Activated CD8-positive, alpha-beta memory T cell treated with anti-CD3 and anti-CD28 coated beads, Interleukin-2, amount 50 U/mL, for 4 hours (primary cell): ENCODE results near the gene SPRR5.

Experiments
- DNase-seq: peaks from one replicate; pipeline ENCODE4 v3.0.0-alpha.2; 2020

Gene SPRR5

GRCh38 chr1:152951711-152952110 is 4.7 kb downstream of the SPRR5 start:
- DNase-seq = no peak

GRCh38 chr1:152953761-152954160 is 6.8 kb downstream of the SPRR5 start:
- no peak for DNase-seq

- no peak for DNase-seq
Measured at GRCh38 chr1:152954436-152954835, 7.4 kb downstream of the SPRR5 start.

- DNase-seq = no peak
Measured at GRCh38 chr1:152957561-152957960, 10.6 kb downstream of the SPRR5 start.

- no peak for DNase-seq
Measured at GRCh38 chr1:152959273-152959672, 12.3 kb downstream of the SPRR5 start.

GRCh38 chr1:152959801-152960451 is 12.9 kb downstream of the SPRR5 start:
- no peak for DNase-seq

GRCh38 chr1:152960452-152961044 is 13.5 kb downstream of the SPRR5 start:
- no peak for DNase-seq

GRCh38 chr1:152961226-152961891 is 14.4 kb downstream of the SPRR5 start:
- DNase-seq = no peak

GRCh38 chr1:152962876-152963415 is 15.9 kb downstream of the SPRR5 start:
- no peak for DNase-seq

GRCh38 chr1:152964536-152964935 is 17.5 kb downstream of the SPRR5 start:
- no peak for DNase-seq

- DNase-seq = no peak
Measured at GRCh38 chr1:152965853-152966252, 18.8 kb downstream of the SPRR5 start.

- no peak for DNase-seq
Measured at GRCh38 chr1:152967201-152967600, 20.2 kb downstream of the SPRR5 start.

GRCh38 chr1:152968248-152968647 is 21.2 kb downstream of the SPRR5 start:
- no peak for DNase-seq

GRCh38 chr1:152969036-152969435 is 22.0 kb downstream of the SPRR5 start:
- no peak for DNase-seq

GRCh38 chr1:152970495-152970894 is 23.5 kb downstream of the SPRR5 start, which contains the start of gene SPRR4:
TSS of gene SPRR4 (plus strand) at chr1:152970648. CDS start at chr1:152971891, 1,243 bp downstream.
- no peak for DNase-seq

- no peak for DNase-seq
Measured at GRCh38 chr1:152972196-152972886, 25.3 kb downstream of the SPRR5 start.

GRCh38 chr1:152976688-152977087 is 29.7 kb downstream of the SPRR5 start:
- DNase-seq = no peak

GRCh38 chr1:152977614-152978013 is 30.6 kb downstream of the SPRR5 start:
- DNase-seq = no peak

- no peak for DNase-seq
Measured at GRCh38 chr1:152980676-152981075, 33.7 kb downstream of the SPRR5 start.

GRCh38 chr1:152981146-152981871 is 34.3 kb downstream of the SPRR5 start:
- no peak for DNase-seq

GRCh38 chr1:152982076-152982475 is 35.1 kb downstream of the SPRR5 start:
- no peak for DNase-seq

GRCh38 chr1:152983234-152983633 is 36.2 kb downstream of the SPRR5 start:
- no peak for DNase-seq

GRCh38 chr1:152983743-152984142 is 36.7 kb downstream of the SPRR5 start, which contains the start of gene SPRR1A:
TSS of gene SPRR1A (plus strand) at chr1:152984081. CDS start at chr1:152985231, 1,150 bp downstream.
- no peak for DNase-seq
